WTC11 (cell line): ENCODE measurements around the gene DGKQ. TPM values are rescaled to one million over a fixed set of nuclear protein-coding genes. Genes with fewer than 3 reads are reported as not detected.
A peak's percentile ranks its signal among the peaks of the same experiment; 100 is the strongest.

ENCODE experiments used
- ATAC-seq: fragments of 200-7000 bp; cut with Tn5 transposase; 2 replicates; pipeline ENCODE4 v1.10.0; 2021; ENCODE audit warnings: mild to moderate bottlenecking, moderate library complexity
- CTCF ChIA-PET: fragments of 300-600 bp; sonication (Branson Sonifier 250); formaldehyde crosslinking; loops from one replicate; lab custom pipeline; 2021; ENCODE audit warnings: antibody characterized with exemption; lab: Charles Lee
- POLR2A ChIA-PET: fragments of 350-600 bp; sonication (Branson Sonifier 250); formaldehyde crosslinking; loops from one replicate; lab custom pipeline; 2021; ENCODE audit warnings: antibody characterized with exemption; lab: Charles Lee
- DNase-seq: peaks from one replicate; pipeline ENCODE4 v3.0.0; 2021; ENCODE audit warnings: low spot score
- H3K27ac Mint-ChIP-seq: 2 replicates; pipeline ENCODE4 v1.8.0; 2021; ENCODE audit warnings: mixed read lengths
- H3K27me3 Mint-ChIP-seq: 2 replicates; pipeline ENCODE4 v1.8.0; 2021; ENCODE audit warnings: low read depth, mild to moderate bottlenecking, moderate library complexity, mixed read lengths
- H3K36me3 Mint-ChIP-seq: 2 replicates; pipeline ENCODE4 v1.8.0; 2021; ENCODE audit warnings: mixed read lengths
- H3K4me1 Mint-ChIP-seq: 2 replicates; pipeline ENCODE4 v1.8.0; 2022; ENCODE audit warnings: mixed read lengths
- H3K4me3 Mint-ChIP-seq: 2 replicates; pipeline ENCODE4 v1.8.0; 2021; ENCODE audit warnings: mild to moderate bottlenecking, moderate library complexity, mixed read lengths
- H3K9me3 Mint-ChIP-seq: 2 replicates; pipeline ENCODE4 v1.8.0; 2021; ENCODE audit warnings: mixed read lengths
- AFF4 ChIP-seq: sonication (generic); formaldehyde crosslinking; IDR thresholded peaks from 2 replicates; pipeline ENCODE4 v1.8.1; 2023; ENCODE audit warnings: mild to moderate bottlenecking, missing genetic modification reagents, borderline replicate concordance
- ATF3 ChIP-seq: sonication (generic); formaldehyde crosslinking; conservative IDR thresholded peaks from 2 replicates; pipeline ENCODE4 v1.8.1; 2022; ENCODE audit warnings: mild to moderate bottlenecking, missing genetic modification reagents
- E2F5 ChIP-seq: sonication (generic); formaldehyde crosslinking; IDR thresholded peaks from 2 replicates; pipeline ENCODE4 v1.8.1; 2022; ENCODE audit warnings: mild to moderate bottlenecking, moderate library complexity, missing genetic modification reagents
- ELF4 ChIP-seq: sonication (generic); formaldehyde crosslinking; IDR thresholded peaks from 2 replicates; pipeline ENCODE4 v1.8.1; 2022; ENCODE audit warnings: low read depth, mild to moderate bottlenecking, moderate library complexity, missing genetic modification reagents
- FOXP1 ChIP-seq: sonication (generic); formaldehyde crosslinking; IDR thresholded peaks from 2 replicates; pipeline ENCODE4 v1.8.0; 2022; ENCODE audit warnings: missing genetic modification reagents, mild to moderate bottlenecking, moderate library complexity, borderline replicate concordance
- GABPB1 ChIP-seq: sonication (generic); formaldehyde crosslinking; IDR thresholded peaks from 2 replicates; pipeline ENCODE4 v1.8.1; 2023; ENCODE audit warnings: mild to moderate bottlenecking, missing genetic modification reagents
- HMGA2 ChIP-seq: fragments of 250-450 bp; sonication (Bioruptor Pico); IDR thresholded peaks from 2 replicates; pipeline ENCODE4 v1.4.0; 2021; ENCODE audit warnings: mild to moderate bottlenecking, moderate library complexity
- IRF2 ChIP-seq: sonication (generic); formaldehyde crosslinking; IDR thresholded peaks from 2 replicates; pipeline ENCODE4 v1.8.0; 2022; ENCODE audit warnings: low read depth, missing genetic modification reagents, borderline replicate concordance
- PRRX2 ChIP-seq: fragments of 250-450 bp; sonication (Bioruptor Pico); IDR thresholded peaks from 2 replicates; pipeline ENCODE4 v1.8.0; 2021; ENCODE audit warnings: mild to moderate bottlenecking
- RELA ChIP-seq: sonication (generic); formaldehyde crosslinking; IDR thresholded peaks from 2 replicates; pipeline ENCODE4 v1.8.1; 2022; ENCODE audit warnings: missing genetic modification reagents, mild to moderate bottlenecking, borderline replicate concordance
- SP1 ChIP-seq: sonication (generic); formaldehyde crosslinking; conservative IDR thresholded peaks from 2 replicates; pipeline ENCODE4 v1.8.1; 2022; ENCODE audit warnings: missing genetic modification reagents
- TEAD1 ChIP-seq: sonication (generic); formaldehyde crosslinking; IDR thresholded peaks from 2 replicates; pipeline ENCODE4 v1.8.0; 2022; ENCODE audit warnings: mild to moderate bottlenecking, missing genetic modification reagents
- ZMAT4 ChIP-seq: fragments of 250-450 bp; sonication (Bioruptor Pico); IDR thresholded peaks from 2 replicates; pipeline ENCODE4 v1.9.0; 2021; ENCODE audit warnings: mild to moderate bottlenecking
- ZNF138 ChIP-seq: sonication (generic); formaldehyde crosslinking; conservative IDR thresholded peaks from 2 replicates; pipeline ENCODE4 v1.8.1; 2022; ENCODE audit warnings: mild to moderate bottlenecking, moderate library complexity, missing genetic modification reagents
- ZNF263 ChIP-seq: sonication (generic); formaldehyde crosslinking; IDR thresholded peaks from 2 replicates; pipeline ENCODE4 v1.8.1; 2022; ENCODE audit warnings: low read depth, mild to moderate bottlenecking, moderate library complexity, missing genetic modification reagents
- ZNF423 ChIP-seq: fragments of 250-450 bp; sonication (Bioruptor Pico); IDR thresholded peaks from 2 replicates; pipeline ENCODE4 v2.1.2; 2022; ENCODE audit warnings: mild to moderate bottlenecking, moderate library complexity
- total RNA-seq: library from RNA; stranded (reverse); gene quantifications from 3 replicates; pipeline ENCODE4 v1.2.3, GENCODE V29; 2021
- TF ChIP-seq, protein P1 (sequence below): sonication (generic); formaldehyde crosslinking; IDR thresholded peaks from 2 replicates; pipeline ENCODE4 v1.8.0; 2022; ENCODE audit warnings: missing genetic modification reagents

Gene DGKQ
- total RNA-seq, 1 experiment from 2014 or later = 19.3 TPM

- no peak for TF ChIP-seq ELF4
These were observed 41.8 kb upstream of the DGKQ start (continued) for GRCh38 chr4:1015179-1015578.

- peaks cover 5% of the 10 kb centered on the region for H3K4me1 Mint-ChIP-seq
- H3K27me3 Mint-ChIP-seq = peaks cover 12% of the 10 kb centered on the region
- H3K9me3 Mint-ChIP-seq = no peaks in the 10 kb centered on the region
- POLR2A ChIA-PET = no interaction called here
- no peak overlapping the region for H3K27ac Mint-ChIP-seq
- H3K36me3 Mint-ChIP-seq = no peaks in the 10 kb centered on the region
- ATAC-seq (no peak), DNase-seq (no peak)
- TF ChIP-seq ATF3 (no peak), GABPB1 (CRISPR knock-in tag) (no peak)
- TF ChIP-seq, protein P1, sequence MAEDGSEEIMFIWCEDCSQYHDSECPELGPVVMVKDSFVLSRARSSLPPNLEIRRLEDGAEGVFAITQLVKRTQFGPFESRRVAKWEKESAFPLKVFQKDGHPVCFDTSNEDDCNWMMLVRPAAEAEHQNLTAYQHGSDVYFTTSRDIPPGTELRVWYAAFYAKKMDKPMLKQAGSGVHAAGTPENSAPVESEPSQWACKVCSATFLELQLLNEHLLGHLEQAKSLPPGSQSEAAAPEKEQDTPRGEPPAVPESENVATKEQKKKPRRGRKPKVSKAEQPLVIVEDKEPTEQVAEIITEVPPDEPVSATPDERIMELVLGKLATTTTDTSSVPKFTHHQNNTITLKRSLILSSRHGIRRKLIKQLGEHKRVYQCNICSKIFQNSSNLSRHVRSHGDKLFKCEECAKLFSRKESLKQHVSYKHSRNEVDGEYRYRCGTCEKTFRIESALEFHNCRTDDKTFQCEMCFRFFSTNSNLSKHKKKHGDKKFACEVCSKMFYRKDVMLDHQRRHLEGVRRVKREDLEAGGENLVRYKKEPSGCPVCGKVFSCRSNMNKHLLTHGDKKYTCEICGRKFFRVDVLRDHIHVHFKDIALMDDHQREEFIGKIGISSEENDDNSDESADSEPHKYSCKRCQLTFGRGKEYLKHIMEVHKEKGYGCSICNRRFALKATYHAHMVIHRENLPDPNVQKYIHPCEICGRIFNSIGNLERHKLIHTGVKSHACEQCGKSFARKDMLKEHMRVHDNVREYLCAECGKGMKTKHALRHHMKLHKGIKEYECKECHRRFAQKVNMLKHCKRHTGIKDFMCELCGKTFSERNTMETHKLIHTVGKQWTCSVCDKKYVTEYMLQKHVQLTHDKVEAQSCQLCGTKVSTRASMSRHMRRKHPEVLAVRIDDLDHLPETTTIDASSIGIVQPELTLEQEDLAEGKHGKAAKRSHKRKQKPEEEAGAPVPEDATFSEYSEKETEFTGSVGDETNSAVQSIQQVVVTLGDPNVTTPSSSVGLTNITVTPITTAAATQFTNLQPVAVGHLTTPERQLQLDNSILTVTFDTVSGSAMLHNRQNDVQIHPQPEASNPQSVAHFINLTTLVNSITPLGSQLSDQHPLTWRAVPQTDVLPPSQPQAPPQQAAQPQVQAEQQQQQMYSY (CRISPR knock-in tag) = no peak
- CTCF ChIA-PET = no interaction called here
- H3K4me3 Mint-ChIP-seq = no peak overlapping the region
These were observed 41.2 kb upstream of the DGKQ start for GRCh38 chr4:1014291-1015167.

DNA sequence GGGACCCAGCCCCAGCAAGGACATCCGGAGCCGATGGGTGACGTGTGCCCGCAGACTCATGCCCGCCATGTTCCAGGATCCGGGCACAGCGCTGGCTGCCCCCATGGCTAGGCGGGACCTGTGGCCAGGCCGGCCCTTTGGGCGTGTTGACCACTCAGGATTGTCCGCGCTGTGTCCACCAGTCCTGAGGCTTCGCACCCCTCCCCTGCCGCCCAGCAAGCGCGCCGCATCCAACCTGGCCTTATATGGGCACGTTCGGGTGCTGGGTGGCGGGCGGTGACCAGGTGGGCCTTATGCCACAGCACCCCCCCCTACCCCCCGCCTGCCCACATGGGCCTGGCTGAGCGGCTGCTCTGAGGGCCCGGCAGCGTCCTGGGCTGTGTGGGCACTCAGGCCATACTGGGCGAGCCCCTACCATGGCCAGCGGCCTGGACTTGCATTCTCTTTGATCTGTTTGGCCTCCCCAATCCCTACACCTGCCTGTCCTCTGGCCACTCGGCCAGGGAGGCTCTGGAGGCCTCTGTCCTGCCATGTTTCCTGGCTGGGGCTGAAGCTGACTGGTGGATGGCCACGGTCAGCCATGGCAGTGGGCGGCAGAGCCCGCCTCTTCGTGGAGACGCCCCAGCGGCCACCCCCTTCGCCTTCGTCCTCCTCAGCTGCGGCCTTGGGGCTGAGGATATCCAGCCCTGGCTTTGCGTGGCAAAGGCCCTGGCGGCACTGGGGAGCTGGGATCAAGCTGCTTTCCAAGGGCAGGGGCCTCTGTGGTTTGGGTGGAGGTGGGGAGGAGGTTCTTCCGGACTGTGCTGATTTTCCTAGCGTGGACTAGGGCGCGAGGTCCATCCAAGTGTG is 40.1 kb upstream of the DGKQ start:
- Mint-ChIP-seq H3K4me1 (peaks cover 10% of the 10 kb centered on the region), H3K27me3 (peaks cover 20% of the 10 kb centered on the region), H3K36me3 (no peaks in the 10 kb centered on the region), H3K4me3 (no peak overlapping the region), H3K9me3 (no peaks in the 10 kb centered on the region), H3K27ac (no peak overlapping the region)
- no peak for DNase-seq
- ATAC-seq = no peak
- ChIA-PET POLR2A (no interaction called here), CTCF (no interaction called here)
- TF ChIP-seq PRRX2 (CRISPR knock-in tag) (no peak), RELA (peak; percentile 18; the same call in 1 of the 2 replicates)

- CTCF ChIA-PET = no interaction called here
These were observed 38.8 kb upstream of the DGKQ start for GRCh38 chr4:1012034-1012739.

DNA sequence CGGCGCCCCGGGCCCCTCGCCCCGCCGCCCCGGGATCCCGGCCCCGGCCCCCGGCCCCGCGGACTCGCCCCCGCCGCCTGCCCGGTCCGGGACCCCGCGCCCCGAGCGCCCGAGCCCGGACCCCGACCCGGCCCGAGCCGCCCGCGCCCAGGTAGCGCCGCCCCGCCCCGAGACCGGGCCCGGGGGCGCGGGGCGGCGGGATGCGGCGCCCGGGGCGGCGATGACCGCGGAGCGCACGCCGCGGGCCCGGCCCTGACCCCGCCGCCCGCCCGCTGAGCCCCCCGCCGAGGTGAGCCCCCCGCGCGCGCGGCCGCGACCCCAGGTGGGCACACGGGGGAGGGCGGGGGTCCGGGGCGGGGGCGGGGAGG is 38.3 kb upstream of the DGKQ start:
- CTCF ChIA-PET = no interaction called here
- no peak for DNase-seq
- Mint-ChIP-seq H3K4me1 (peaks cover 10% of the 10 kb centered on the region), H3K36me3 (no peaks in the 10 kb centered on the region), H3K27ac (no peak overlapping the region)
- ATAC-seq = no peak
- POLR2A ChIA-PET = no interaction called here
- TF ChIP-seq AFF4 (no peak), ELF4 (no peak), HMGA2 (CRISPR knock-in tag) (no peak), ZMAT4 (CRISPR knock-in tag) (no peak), ZNF263 (CRISPR knock-in tag) (no peak), TEAD1 (CRISPR knock-in tag) (no peak), RELA (no peak), E2F5 (CRISPR knock-in tag) (no peak)
- TF ChIP-seq, all 79 proteins: peak for 0
- H3K9me3 Mint-ChIP-seq = peaks cover 7% of the 10 kb centered on the region; the same call in 1 of the 2 replicates
- no peak overlapping the region for H3K4me3 Mint-ChIP-seq
- H3K27me3 Mint-ChIP-seq = peaks cover 38% of the 10 kb centered on the region

More at GRCh38 chr4:1012034-1012739, 38.8 kb upstream of the DGKQ start:
- no peak overlapping the region for H3K27ac Mint-ChIP-seq
- POLR2A ChIA-PET = no interaction called here
- TF ChIP-seq IRF2 (CRISPR knock-in tag) (no peak), ZNF138 (no peak), ELF4 (no peak), FOXP1 (CRISPR knock-in tag) (no peak), ZNF423 (CRISPR knock-in tag) (peak; percentile 70), SP1 (peak; percentile 29; the same call in 1 of the 2 replicates)
- TF ChIP-seq, all 79 proteins: peak for 2
- no peak for ATAC-seq
- DNase-seq = peak; percentile 45
- H3K4me3 Mint-ChIP-seq = peak overlapping the region; percentile 44; the same call in 1 of the 2 replicates
- H3K36me3 Mint-ChIP-seq = no peaks in the 10 kb centered on the region
- H3K4me1 Mint-ChIP-seq = peaks cover 10% of the 10 kb centered on the region
- 0 out of 2 replicates have a peak, but pooled peaks cover 1% of the 10 kb centered on the region for H3K9me3 Mint-ChIP-seq
- H3K27me3 Mint-ChIP-seq = peaks cover 33% of the 10 kb centered on the region
